NCI-H1930 (cell line): ENCODE data around the gene RNF220.

ENCODE experiments used
- DNase-seq, 2 experiments: peaks; one replicate each; lab custom pipeline; 2025; lab: John Stamatoyannopoulos, UW

Gene RNF220

GRCh38 chr1:44436401-44437106 is 31.5 kb downstream of the RNF220 start:
- DNase-seq = no peak

GRCh38 chr1:44437107-44437716 is 32.2 kb downstream of the RNF220 start:
- no peak for DNase-seq

GRCh38 chr1:44442791-44443190 is 37.7 kb downstream of the RNF220 start:
- DNase-seq = no peak

GRCh38 chr1:44447051-44447810 is 42.2 kb downstream of the RNF220 start:
- DNase-seq = no peak

- no peak for DNase-seq
These were observed 48.8 kb downstream of the RNF220 start for GRCh38 chr1:44453798-44454349.

GRCh38 chr1:44454704-44455103 is 49.6 kb downstream of the RNF220 start:
- no peak for DNase-seq

GRCh38 chr1:44460107-44460882 is 55.2 kb downstream of the RNF220 start:
- DNase-seq = no peak

- DNase-seq = no peak
These were observed 59.3 kb downstream of the RNF220 start for GRCh38 chr1:44464361-44464760.

- no peak for DNase-seq
These were observed 62.5 kb downstream of the RNF220 start for GRCh38 chr1:44467566-44467965.

- DNase-seq = no peak
These were observed 66.9 kb downstream of the RNF220 start for GRCh38 chr1:44471911-44472453.

- no peak for DNase-seq
These were observed 67.8 kb downstream of the RNF220 start for GRCh38 chr1:44472620-44473525.

GRCh38 chr1:44476891-44477290 is 71.8 kb downstream of the RNF220 start:
- DNase-seq = no peak

- DNase-seq = no peak
These were observed 76.6 kb downstream of the RNF220 start for GRCh38 chr1:44481701-44482100.

GRCh38 chr1:44483089-44483874 is 78.2 kb downstream of the RNF220 start:
- no peak for DNase-seq

- DNase-seq = no peak
These were observed 79.2 kb downstream of the RNF220 start for GRCh38 chr1:44484155-44484688.

GRCh38 chr1:44485229-44485933 is 80.3 kb downstream of the RNF220 start:
- DNase-seq = no peak

- no peak for DNase-seq
These were observed 80.9 kb downstream of the RNF220 start for GRCh38 chr1:44485934-44486460.

- DNase-seq = no peak
These were observed 84.4 kb downstream of the RNF220 start for GRCh38 chr1:44489481-44489880.
